NCI-H1436 treated with DMSO at 0.1 percent for 48 hours (cell line): ENCODE results near the gene JAGN1.
"Not testable (repeated sequence)": the region's sequence is repeated elsewhere in the genome, so short reads cannot be mapped to it uniquely, and the experiment has no call there.

Experiments used
- DNase-seq: peaks from one replicate; lab custom pipeline; 2025; lab: John Stamatoyannopoulos, UW

Gene JAGN1

DNA sequence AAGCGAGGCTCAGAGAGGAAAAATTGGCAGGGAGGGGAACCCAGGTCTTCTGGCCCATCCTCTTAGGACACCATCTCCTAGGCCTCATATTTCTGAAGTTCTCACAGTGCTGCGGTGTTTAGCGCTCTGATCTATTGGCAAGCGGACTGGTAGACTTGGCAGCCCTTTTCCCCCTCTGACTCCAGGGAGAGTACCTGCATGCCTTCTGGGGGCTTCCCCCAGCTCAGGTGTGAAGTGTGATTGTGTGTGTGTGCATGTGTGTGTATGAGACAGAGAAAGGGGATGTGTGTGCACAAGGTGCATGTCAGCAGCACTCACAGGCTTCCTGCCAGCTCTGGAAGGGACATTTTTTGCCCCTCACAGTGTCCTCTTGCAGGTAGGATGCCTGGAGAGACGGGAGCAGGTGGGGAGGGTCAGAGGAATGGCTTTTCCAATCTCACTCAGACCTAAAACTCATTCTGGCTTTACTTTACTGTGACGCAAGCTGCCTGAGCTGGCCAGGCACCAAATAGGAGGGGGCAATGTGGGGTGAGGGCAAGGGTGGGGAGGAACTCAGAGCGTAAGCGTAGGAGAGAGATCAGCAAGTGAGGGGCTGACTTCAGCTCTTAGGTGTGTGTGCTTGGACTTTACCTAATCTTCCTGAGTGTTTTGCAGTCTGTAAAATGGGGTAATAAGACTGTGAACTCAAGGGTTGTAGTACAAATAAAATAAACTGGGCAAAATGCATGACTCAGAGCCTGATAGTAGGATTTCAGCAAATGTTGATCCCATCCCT is 8.2 kb downstream of the JAGN1 start:
- DNase-seq, result no peak

DNA sequence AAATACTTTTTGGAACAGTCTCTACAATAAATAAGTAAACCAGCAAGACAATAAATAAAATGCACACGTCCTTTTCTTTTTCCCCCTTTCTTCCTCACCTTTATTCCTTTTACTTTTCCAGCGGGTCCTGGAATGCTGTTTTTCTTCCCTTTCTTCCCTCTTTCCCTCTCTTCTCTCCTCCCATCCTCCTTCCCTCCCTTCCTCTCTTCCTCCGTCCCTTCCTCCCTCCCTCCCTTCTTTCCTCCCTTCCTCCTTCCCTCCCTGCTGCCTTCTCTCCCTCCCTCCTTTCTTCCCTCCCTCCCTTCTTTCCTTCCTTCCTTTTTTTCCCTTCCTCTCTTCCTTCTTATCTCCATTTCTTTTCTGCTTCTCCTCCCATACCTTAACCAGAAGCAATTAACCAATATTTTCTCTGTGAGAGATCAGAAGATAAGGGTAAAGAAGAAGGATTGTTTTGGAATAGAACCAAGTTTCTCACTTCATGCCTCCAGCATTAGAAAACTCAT is 8.9 kb downstream of the JAGN1 start:
- no peak for DNase-seq

DNA sequence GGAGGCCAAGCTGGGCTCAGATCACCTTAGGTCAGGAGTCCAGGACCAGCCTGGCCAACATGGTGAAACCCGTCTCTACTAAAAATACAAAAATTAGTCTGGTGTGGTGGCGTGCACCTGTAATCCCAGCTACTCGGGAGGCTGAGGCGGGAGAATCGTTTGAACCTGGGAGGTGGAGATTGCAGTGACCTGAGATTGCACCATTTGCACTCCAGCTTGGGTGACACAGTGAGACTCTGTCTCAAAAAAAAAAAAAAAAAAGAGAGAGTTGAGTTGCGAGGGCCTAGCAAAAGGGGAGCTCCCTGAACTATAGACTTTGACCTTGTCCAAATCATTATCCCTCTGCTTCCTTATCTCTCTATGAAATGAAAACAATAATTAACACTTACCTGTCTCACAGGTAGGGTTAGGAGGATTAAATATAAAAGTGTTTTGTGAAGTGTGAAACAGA is 10.6 kb downstream of the JAGN1 start:
- DNase-seq, result not testable (repeated sequence)

DNA sequence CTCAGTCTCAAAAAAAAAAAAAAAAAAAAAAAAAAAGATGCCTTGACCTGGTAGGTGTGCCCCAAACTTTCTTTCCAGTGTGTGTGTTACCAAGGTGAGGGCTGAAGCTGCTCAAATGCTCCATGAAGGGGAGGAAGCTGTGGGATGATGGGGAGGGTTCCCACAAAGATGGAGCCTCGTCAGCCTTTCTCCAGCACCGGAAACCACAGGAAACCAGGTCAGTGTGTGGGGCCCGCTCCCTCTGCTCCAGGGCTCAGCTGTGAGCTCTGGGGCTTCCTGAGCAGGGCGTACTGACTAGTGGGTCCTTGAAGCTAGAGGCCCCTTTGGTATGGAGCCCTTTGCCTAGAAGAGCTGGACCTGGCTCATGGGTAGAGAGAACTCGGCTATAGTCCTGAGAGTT is 11.6 kb downstream of the JAGN1 start:
- DNase-seq, result no peak

DNA sequence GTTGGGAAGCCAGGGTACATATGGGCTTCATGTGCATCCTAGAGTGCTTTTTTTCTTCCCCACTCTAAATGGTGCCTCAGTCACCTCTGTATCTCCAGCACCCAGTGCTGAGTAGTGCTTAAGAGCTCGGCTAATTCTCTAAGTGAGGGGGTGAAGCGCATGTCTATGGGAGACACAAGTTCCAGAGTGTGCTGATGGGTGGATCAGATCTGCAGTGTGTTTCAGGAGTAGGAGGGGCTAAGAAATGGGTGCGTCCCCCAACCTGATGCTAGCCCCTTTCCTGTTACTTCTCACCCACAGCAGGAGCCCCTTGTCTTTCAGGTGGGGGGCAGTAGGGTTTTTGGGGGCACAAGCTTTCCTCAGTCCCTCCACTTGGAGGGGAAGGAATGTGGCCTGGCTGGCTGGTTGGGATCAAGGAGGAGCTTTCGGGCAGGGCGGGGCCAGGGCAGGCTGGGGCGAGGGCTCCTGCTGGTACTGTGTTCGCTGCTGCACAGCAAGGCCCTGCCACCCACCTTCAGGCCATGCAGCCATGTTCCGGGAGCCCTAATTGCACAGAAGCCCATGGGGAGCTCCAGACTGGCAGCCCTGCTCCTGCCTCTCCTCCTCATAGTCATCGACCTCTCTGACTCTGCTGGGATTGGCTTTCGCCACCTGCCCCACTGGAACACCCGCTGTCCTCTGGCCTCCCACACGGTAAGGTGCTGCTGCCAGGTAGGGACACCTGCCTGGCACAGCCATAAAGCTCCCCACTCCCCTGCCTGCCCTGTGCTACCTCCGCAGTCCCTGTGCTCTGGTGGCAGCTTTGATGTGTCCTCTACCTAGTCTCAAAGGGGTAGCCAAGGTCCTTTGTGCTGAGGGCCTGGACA is 12.2 kb downstream of the JAGN1 start, which contains the start of gene IL17RE:
IL17RE (plus strand) TSS at position 477 of the 866 bp plus-strand sequence; CDS start at position 562, 85 bp downstream.
- no peak for DNase-seq

DNA sequence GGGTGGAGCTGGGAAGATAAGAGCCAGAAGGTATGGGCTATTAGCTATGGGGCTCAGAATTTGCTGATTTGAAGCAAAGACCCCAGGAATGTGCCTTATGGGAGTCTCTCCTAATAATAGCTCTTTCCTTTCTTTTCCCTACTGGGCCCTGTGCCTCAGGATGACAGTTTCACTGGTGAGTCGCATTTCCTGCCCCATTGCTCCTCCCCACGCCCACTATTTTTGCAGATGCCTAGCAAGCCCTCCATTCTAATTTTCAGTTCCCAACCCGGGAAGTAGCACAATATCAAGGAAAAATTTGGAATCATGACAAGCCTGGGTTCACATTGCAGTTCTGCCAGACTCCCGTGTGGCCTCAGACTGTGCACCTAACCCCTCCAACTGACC is 12.8 kb downstream of the JAGN1 start:
- DNase-seq, result no peak

DNA sequence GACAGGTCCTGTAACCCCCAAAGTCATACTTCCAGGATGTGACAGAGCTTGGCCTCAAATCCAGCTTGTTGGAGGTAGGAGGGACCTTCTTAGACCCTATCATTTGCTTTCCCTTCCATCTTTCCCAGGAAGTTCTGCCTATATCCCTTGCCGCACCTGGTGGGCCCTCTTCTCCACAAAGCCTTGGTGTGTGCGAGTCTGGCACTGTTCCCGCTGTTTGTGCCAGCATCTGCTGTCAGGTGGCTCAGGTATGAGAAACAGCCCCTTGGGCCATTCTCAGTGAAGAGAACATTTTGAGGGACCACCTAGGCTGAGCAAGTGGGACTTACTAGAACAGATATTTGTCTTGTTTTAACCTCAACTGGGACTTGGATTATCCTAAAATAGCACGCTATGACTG is 13.5 kb downstream of the JAGN1 start:
- no peak for DNase-seq

DNA sequence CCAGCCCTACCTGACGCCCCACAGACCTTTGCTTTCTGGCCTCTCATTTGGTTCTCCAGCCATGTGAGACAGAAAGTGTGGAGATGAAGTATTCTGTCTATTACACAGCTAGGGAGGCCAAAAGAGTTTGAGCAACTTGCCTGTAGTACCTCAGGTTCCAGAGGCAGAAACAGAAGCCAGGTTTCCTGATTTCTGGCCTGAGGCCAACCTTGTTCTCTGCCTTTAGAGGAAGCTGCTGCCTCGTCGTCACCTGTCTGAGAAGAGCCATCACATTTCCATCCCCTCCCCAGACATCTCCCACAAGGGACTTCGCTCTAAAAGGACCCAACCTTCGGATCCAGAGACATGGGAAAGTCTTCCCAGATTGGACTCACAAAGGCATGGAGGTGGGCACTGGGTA is 16.1 kb downstream of the JAGN1 start:
- DNase-seq, result no peak

DNA sequence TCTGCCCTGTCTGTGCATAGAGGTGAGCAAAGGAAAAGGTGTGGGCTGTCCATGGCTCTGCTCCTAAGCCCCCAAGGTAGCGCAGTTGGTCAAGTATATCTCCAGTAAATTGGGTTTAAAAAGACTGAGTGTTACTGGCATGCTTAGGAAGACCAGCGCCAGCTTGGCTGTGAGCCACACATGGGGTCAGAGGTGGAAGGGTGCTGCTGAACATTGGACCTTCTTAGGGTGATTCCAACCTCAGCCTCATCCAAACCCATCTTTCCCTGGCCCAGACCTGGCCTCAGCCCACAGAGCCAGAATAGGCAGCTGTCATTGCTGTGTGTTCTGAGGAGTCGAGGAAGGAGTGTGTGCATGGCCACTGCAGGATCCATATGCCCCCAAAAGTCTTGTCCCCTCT is 17.9 kb downstream of the JAGN1 start:
- DNase-seq, result no peak

DNA sequence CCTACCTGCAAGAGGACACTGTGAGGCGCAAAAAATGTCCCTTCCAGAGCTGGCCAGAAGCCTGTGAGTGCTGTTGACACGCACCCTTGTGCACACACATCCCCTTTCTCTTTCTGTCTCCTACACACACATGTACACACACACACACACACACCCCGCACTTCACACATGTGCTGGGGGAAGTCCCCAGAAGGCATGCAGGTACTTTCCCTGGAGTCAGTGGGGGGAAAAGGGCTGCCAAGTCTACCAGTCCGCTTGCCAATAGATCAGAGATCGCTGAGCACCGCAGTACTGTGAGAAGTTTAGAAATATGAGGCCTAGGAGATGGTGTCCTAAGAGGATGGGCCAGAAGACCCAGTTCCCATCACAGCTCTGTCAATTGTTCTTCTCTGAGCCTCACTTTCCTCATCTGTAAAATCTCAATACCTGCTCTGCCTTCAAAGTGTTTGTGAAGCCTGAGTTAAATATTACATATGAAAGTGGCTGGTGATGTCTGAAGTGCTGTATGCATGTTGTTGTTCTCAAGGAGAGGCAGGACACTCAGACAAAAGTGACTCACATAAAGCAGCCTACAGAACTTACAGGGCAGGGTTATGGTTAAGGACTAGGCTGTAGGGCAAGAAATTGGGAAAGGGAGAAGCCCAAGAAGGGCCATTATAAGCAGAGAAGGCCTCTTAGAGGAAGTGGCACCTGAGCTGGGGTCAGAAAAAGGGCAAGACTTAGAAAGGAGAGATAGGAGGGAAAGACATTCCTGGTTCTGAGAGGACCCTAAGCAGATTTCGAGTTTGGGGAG is 19.0 kb downstream of the JAGN1 start:
- DNase-seq, result no peak

DNA sequence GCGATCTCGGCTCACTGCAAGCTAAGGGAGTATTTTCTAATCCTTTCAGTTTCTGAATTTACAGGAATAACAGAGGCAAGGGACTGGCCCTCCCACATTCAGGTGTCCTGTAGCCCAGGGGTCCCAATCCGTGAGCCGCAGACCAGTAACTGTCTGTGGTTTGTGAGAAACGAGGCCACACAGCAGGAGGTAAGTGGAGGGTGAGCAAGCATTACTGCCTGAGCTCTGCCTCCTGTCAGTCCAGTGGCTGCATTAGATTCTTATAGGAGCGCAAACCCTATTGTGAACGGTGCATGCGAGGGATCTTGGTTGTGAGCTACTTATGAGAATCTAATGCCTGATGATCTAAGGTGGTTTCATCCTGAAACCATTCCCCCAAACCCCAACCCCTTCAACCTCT is 21.5 kb downstream of the JAGN1 start:
- DNase-seq, result no peak

DNA sequence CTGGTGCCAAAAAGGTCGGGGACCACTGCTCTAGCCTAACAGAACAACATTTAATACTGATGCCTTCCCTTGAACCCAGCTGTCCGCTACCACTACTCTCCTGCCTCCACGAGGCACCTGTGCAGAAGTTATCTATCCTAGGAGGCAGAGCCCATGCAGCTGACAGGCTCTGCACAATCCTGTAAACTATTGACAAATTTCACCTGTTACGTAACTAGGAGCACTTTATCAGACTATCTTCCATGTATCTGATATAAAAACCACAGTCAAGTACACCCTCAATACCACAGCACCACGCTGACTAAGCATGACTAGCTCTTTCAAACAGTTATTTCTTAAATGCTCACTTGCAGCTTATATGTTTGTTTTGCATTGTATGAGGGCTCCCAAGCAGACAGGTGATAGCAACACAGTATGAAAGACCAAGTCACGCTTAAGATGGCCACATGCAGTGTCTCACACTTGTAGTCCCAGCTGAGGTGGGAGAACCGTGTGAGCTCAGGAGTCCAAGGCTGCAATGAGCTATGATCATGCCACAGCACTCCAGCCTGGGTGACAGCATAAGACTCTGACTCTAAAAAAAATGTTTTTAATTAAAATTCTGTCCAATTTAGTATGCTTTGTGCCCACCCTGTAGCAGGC is 22.0 kb downstream of the JAGN1 start:
- no peak for DNase-seq

DNA sequence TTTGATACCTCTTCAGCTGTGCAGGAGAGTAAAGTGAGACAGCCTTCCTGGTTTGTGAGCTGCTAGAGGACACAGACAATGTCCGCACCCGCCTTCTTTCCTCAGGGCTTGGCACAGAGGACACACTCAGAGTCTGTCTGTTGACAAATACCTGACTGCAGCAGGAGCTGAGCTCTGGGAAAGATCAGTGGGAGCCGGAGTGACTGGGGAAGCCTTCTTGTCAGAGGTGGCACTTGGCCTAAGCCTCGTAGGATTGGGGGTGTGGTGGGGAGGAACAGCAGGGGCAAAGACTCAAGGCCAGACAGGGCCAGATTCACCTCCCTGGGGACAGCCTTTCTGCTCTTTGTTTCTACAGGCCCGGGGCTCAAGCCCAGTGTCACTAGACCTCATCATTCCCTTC is 23.2 kb downstream of the JAGN1 start:
- no peak for DNase-seq

DNA sequence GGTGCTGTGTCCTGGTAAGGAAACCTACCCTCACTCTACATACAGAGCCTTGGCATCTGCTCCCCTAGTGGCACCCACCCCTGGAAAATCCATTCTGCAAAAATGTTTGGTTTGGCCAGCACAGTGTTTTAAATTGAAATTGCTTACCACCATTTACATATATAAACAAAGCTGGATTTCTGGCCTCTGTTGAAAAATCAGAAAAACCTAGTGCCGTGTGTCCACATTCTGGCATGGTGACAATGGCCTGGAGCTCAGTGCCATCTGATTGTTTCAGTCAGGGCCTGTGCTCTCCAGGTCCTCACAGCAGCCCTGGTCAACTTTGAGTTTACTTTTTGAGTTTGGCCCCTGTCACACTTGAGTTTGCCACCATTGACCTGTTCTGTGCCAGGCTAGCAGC is 23.6 kb downstream of the JAGN1 start:
- no peak for DNase-seq

DNA sequence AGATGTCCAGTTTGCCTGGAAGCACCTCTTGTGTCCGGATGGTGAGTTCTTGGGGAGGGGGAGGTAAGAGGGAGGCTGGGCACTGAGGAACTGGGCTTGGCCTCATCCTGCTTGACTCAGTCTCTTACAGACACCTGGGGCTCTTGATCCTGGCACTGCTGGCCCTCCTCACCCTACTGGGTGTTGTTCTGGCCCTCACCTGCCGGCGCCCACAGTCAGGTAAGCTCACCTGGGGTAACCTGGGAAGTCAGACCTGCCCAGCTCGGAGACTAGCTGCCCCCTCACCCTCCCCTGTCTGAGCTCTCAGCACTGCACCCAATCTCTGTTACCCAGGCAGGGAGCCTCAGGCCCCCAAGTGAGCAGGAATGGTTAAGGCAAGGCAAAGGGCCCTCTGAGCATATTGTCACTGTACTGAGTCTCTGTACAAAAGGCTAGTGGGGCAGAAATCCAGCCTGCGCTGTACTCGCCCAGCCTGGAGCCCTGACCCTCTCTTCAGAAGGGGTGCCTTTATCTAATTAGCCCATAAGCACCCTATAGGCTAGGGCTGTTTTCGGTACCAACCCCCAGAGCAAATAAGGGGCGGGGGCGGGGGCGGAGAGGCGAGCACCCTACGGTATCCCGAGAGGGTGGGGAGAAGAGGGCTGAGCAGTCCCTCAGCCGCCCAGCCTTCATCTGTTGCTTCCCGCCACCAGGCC is 24.3 kb downstream of the JAGN1 start:
- DNase-seq, result no peak

DNA sequence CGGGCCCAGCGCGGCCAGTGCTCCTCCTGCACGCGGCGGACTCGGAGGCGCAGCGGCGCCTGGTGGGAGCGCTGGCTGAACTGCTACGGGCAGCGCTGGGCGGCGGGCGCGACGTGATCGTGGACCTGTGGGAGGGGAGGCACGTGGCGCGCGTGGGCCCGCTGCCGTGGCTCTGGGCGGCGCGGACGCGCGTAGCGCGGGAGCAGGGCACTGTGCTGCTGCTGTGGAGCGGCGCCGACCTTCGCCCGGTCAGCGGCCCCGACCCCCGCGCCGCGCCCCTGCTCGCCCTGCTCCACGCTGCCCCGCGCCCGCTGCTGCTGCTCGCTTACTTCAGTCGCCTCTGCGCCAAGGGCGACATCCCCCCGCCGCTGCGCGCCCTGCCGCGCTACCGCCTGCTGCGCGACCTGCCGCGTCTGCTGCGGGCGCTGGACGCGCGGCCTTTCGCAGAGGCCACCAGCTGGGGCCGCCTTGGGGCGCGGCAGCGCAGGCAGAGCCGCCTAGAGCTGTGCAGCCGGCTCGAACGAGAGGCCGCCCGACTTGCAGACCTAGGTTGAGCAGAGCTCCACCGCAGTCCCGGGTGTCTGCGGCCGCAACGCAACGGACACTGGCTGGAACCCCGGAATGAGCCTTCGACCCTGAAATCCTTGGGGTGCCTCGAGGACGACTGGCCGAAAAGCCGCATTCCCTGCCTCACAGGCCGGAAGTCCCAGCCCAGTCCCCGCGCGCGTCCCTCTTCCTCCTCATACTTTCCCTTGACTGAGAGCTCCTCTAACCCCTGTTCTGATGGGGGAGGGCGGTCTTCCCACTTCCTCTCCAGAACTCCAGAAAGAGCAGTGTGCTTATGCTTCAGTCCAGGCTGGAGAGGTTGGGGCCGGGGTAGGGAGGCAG is 25.1 kb downstream of the JAGN1 start:
- DNase-seq, result no peak

DNA sequence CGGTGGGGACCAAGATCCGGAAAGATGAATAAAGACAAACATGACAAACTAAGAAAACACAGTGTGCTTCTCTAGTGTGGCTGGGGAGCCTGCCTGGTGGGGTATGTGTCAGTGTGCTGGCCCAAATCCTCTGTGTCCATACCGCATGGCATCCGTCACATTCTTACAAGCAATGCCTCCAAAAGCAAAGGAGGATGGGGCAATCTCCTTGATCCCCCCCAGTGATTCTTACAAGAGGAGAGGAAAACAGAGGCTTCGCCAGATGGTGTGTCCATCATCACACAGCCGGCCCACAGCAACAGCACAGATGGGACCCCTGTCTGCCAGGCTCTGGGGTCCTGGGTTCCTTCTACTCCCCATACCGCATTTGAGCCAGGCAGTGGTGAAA is 25.9 kb downstream of the JAGN1 start:
- no peak for DNase-seq

DNA sequence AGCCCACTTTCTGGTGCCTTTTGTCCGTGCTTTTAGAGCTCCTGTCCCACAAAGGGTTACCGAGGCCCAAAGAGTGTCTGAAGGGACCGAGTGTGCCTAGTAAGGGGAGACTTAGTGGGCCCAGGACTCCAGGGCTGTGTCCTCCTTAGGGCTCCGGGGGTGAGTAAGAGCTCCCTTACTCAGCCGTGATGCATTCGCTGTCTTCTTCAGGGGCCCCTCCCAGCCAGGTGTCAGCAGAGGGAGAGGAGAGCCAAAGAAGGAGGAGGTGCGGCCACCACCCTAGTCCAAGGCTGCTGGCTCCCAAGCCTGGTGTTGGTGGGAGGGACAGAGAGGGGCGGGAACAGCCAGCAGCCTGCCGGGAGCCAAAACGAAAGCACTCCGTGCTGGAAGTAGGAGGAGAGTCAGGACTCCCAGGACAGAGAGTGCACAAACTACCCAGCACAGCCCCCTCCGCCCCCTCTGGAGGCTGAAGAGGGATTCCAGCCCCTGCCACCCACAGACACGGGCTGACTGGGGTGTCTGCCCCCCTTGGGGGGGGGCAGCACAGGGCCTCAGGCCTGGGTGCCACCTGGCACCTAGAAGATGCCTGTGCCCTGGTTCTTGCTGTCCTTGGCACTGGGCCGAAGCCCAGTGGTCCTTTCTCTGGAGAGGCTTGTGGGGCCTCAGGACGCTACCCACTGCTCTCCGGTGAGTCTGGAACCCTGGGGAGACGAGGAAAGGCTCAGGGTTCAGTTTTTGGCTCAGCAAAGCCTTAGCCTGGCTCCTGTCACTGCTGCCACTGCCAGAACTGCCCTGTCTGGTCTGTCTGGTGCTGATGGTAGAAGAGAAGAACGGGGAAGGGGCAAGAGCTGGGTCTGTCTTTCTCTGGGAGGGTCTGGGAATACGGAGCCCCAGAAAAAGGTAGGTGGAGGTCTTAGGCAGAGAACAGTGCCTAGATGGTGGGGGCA is 26.6 kb downstream of the JAGN1 start, which contains the start of gene IL17RC:
IL17RC (plus strand) TSS at position 365 of the 947 bp plus-strand sequence; CDS start at position 583, 218 bp downstream.
- no peak for DNase-seq

DNA sequence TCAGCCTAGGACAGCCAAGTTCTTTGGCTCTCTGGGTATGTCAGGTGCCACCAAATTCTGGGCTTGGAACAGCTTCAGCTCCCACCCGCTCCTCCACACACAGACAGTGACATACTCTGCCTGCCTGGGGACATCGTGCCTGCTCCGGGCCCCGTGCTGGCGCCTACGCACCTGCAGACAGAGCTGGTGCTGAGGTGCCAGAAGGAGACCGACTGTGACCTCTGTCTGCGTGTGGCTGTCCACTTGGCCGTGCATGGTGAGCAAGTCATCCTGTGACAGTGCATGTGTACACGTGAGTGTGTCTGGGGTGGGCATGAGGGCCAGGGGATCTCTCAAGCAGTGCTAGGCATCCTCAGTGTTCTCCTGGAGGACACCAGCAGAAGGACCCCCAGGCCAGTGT is 27.4 kb downstream of the JAGN1 start:
- DNase-seq, result no peak
